OCI-LY1 (cell line): ENCODE measurements around the gene SSPN.

Experiments used
- H2AFZ ChIP-seq: fragments of 200-600 bp; sonication (generic), shearing (Covaris generic); 2 replicates; pipeline ENCODE4 v1.6.0; 2014; ENCODE audit warnings: antibody characterized with exemption, mild to moderate bottlenecking, low read length
- H3F3A ChIP-seq: fragments of 200-600 bp; sonication (generic), shearing (Covaris generic); 2 replicates; pipeline ENCODE4 v1.6.0; 2014; ENCODE audit warnings: mild to moderate bottlenecking, antibody characterized with exemption, low read length, moderate library complexity; ENCODE audit not compliant: insufficient read depth
- H3K27ac ChIP-seq: fragments of 200-600 bp; sonication (generic); 2 replicates; pipeline ENCODE4 v1.5.1; 2014; ENCODE audit warnings: low read length, mixed run types, mild to moderate bottlenecking, low read depth; ENCODE audit not compliant: poor library complexity, severe bottlenecking
- H3K27me3 ChIP-seq: fragments of 200-600 bp; sonication (generic); 2 replicates; pipeline ENCODE4 v1.6.0; 2014; ENCODE audit warnings: antibody characterized with exemption, mild to moderate bottlenecking, low read length, moderate library complexity; ENCODE audit not compliant: insufficient read depth
- H3K36me3 ChIP-seq: fragments of 200-600 bp; sonication (generic); 2 replicates; pipeline ENCODE4 v1.6.1; 2014; ENCODE audit warnings: mild to moderate bottlenecking, antibody characterized with exemption, low read length, moderate library complexity, mixed read lengths; ENCODE audit not compliant: insufficient read depth
- H3K4me1 ChIP-seq: fragments of 200-600 bp; sonication (generic); 2 replicates; pipeline ENCODE4 v1.5.1; 2014; ENCODE audit warnings: mild to moderate bottlenecking, low read length, moderate library complexity; ENCODE audit not compliant: insufficient read depth, severe bottlenecking
- H3K4me2 ChIP-seq: fragments of 200-600 bp; sonication (generic), shearing (Covaris generic); 2 replicates; pipeline ENCODE4 v1.6.1; 2014; ENCODE audit warnings: low read length
- H3K4me3 ChIP-seq: fragments of 200-600 bp; sonication (generic); 2 replicates; pipeline ENCODE4 v1.5.1; 2014; ENCODE audit warnings: low read length, low read depth, mild to moderate bottlenecking, mixed read lengths; ENCODE audit not compliant: poor library complexity, severe bottlenecking
- H3K79me2 ChIP-seq: fragments of 200-600 bp; shearing (Covaris generic); 2 replicates; pipeline ENCODE4 v1.6.1; 2016; ENCODE audit warnings: mixed run types, low read length, mixed read lengths; ENCODE audit not compliant: insufficient read depth
- H3K9ac ChIP-seq: fragments of 200-600 bp; sonication (generic), shearing (Covaris generic); 2 replicates; pipeline ENCODE4 v1.6.1; 2014; ENCODE audit warnings: mild to moderate bottlenecking, low read length, mixed read lengths
- H3K9me2 ChIP-seq: fragments of 200-600 bp; sonication (generic), shearing (Covaris generic); 2 replicates; pipeline ENCODE4 v1.6.1; 2014; ENCODE audit warnings: low read depth, mild to moderate bottlenecking, low read length, mixed read lengths
- H3K9me3 ChIP-seq: fragments of 200-600 bp; shearing (Covaris generic); 2 replicates; pipeline ENCODE4 v1.6.1; 2014; ENCODE audit warnings: low read length, mixed read lengths
- H4K20me1 ChIP-seq: fragments of 200-600 bp; sonication (generic), shearing (Covaris generic); 2 replicates; pipeline ENCODE4 v1.6.0; 2016; ENCODE audit warnings: mild to moderate bottlenecking, low read length; ENCODE audit not compliant: insufficient read depth
- EZH2 ChIP-seq: fragments of 200-600 bp; sonication (generic), shearing (Covaris generic); IDR thresholded peaks from 2 replicates; pipeline ENCODE4 v1.8.0; 2017; ENCODE audit warnings: borderline replicate concordance, mixed run types, mild to moderate bottlenecking, antibody characterized with exemption, low read length, moderate library complexity, mixed read lengths
- TF ChIP-seq, protein P1 (sequence below): fragments of 200-600 bp; sonication (generic), shearing (Covaris generic); IDR thresholded peaks from 2 replicates; pipeline ENCODE4 v1.5.1; 2017; ENCODE audit warnings: mild to moderate bottlenecking, antibody characterized with exemption, low read length, moderate library complexity, mixed read lengths

Gene SSPN

DNA sequence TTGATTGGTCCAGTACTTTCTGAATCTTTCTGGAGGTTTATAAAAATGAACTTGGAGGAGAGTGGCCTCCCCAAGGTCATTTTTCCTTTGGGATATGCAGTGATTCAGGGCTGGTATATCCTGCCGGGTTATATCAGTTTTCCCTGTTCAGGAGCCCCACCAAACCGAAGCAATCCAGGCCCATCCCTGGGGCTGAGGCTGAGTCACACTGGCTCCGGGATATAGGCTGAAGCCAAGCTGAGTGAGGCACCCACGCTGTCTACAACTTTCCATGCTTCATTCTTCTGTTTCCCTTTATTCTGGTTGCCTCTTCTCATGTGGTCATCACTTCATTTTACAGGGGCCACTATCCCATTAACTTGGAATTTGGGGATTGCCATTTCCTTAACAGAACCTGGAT, 3.4 kb downstream of the SSPN start:
- no peak for TF ChIP-seq EZH2
- TF ChIP-seq, protein P1, sequence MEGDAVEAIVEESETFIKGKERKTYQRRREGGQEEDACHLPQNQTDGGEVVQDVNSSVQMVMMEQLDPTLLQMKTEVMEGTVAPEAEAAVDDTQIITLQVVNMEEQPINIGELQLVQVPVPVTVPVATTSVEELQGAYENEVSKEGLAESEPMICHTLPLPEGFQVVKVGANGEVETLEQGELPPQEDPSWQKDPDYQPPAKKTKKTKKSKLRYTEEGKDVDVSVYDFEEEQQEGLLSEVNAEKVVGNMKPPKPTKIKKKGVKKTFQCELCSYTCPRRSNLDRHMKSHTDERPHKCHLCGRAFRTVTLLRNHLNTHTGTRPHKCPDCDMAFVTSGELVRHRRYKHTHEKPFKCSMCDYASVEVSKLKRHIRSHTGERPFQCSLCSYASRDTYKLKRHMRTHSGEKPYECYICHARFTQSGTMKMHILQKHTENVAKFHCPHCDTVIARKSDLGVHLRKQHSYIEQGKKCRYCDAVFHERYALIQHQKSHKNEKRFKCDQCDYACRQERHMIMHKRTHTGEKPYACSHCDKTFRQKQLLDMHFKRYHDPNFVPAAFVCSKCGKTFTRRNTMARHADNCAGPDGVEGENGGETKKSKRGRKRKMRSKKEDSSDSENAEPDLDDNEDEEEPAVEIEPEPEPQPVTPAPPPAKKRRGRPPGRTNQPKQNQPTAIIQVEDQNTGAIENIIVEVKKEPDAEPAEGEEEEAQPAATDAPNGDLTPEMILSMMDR = no peak
- no peak overlapping the region for H3K4me2 ChIP-seq
- H3K9me2 ChIP-seq = no peaks in the 10 kb centered on the region
- no peak overlapping the region for H3K9ac ChIP-seq
- H3K27ac ChIP-seq = no peak overlapping the region
- no peaks in the 10 kb centered on the region for H3K9me3 ChIP-seq
- no peaks in the 10 kb centered on the region for H4K20me1 ChIP-seq
- no peaks in the 10 kb centered on the region for H3K36me3 ChIP-seq
- H2AFZ ChIP-seq = no peak overlapping the region
- H3K4me3 ChIP-seq = no peak overlapping the region
- H3K27me3 ChIP-seq = no peaks in the 10 kb centered on the region
- no peaks in the 10 kb centered on the region for H3F3A ChIP-seq
- no peaks in the 10 kb centered on the region for H3K79me2 ChIP-seq
- H3K4me1 ChIP-seq = no peaks in the 10 kb centered on the region

DNA sequence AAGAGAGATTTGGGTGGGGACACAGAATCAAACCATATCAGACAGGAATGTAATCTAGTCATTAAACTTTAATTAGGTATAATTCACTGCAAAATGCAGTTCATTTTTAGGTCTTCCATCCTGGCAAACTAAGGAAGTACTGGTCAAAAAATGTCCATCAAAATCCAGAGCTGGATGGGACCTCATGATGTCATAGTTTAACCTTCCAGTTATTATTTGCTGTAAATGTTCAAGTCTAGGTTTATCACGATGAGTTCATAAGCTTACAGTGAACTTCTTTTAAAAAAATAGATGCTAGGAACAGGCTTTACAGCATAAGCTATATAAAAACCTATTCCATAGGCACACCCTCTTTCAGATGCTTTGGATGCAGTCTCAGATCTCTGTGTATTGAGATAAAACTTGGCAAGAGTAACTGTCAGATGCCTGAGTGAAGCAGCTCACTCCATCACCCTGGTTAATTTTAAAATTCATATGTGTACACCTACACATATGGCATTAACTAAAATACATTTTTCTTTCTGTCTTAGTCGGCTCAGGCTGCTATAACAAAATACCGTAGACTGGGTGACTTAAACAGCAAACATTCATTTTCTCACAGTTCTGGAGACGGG, 7.9 kb downstream of the SSPN start:
- H3K4me2 ChIP-seq = no peak overlapping the region
- H3K4me1 ChIP-seq = no peaks in the 10 kb centered on the region
- no peak overlapping the region for H3K9ac ChIP-seq
- H3K36me3 ChIP-seq = no peaks in the 10 kb centered on the region
- no peaks in the 10 kb centered on the region for H3F3A ChIP-seq
- H3K9me2 ChIP-seq = no peaks in the 10 kb centered on the region
- no peak overlapping the region for H3K4me3 ChIP-seq
- H2AFZ ChIP-seq = no peak overlapping the region
- no peak overlapping the region for H3K27ac ChIP-seq
- no peaks in the 10 kb centered on the region for H4K20me1 ChIP-seq
- no peaks in the 10 kb centered on the region for H3K9me3 ChIP-seq
- H3K79me2 ChIP-seq = no peaks in the 10 kb centered on the region
- H3K27me3 ChIP-seq = no peaks in the 10 kb centered on the region
- no peak for TF ChIP-seq EZH2
- TF ChIP-seq, protein P1 = no peak

- Histone ChIP-seq H3K9ac (no peak overlapping the region), H3F3A (no peaks in the 10 kb centered on the region), H3K9me3 (no peaks in the 10 kb centered on the region), H3K27me3 (no peaks in the 10 kb centered on the region), H3K79me2 (no peaks in the 10 kb centered on the region), H2AFZ (no peak overlapping the region), H3K9me2 (no peaks in the 10 kb centered on the region), H3K27ac (no peak overlapping the region), H3K4me2 (no peak overlapping the region), H4K20me1 (no peaks in the 10 kb centered on the region), H3K4me1 (no peaks in the 10 kb centered on the region), H3K36me3 (no peaks in the 10 kb centered on the region), H3K4me3 (no peak overlapping the region)
- TF ChIP-seq, protein P1 = no peak
- no peak for TF ChIP-seq EZH2
Observed at GRCh38 chr12:26204612-26205289, 9.4 kb downstream of the SSPN start.
